ENCODE data around the gene ORC2.

DNA sequence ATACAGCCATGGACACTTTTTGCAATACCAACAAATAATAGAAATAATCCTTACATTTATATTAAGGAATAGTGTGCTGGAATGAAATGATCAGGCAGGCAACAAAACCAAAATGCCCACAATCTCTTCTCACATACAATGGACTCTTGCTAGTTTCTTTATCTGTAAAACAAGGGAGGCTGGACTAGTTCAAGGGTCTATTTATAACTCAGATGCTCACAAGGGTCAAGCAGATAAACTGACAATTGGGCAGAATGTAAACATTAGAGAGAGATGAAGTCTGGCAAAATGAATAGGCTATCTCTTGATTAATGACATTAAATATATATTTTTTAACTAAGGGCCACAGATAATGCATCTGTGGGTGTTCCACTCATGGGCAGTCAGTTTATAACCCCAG, 86.0 kb downstream of the ORC2 start:
- TF ChIP-seq, protein P1, sequence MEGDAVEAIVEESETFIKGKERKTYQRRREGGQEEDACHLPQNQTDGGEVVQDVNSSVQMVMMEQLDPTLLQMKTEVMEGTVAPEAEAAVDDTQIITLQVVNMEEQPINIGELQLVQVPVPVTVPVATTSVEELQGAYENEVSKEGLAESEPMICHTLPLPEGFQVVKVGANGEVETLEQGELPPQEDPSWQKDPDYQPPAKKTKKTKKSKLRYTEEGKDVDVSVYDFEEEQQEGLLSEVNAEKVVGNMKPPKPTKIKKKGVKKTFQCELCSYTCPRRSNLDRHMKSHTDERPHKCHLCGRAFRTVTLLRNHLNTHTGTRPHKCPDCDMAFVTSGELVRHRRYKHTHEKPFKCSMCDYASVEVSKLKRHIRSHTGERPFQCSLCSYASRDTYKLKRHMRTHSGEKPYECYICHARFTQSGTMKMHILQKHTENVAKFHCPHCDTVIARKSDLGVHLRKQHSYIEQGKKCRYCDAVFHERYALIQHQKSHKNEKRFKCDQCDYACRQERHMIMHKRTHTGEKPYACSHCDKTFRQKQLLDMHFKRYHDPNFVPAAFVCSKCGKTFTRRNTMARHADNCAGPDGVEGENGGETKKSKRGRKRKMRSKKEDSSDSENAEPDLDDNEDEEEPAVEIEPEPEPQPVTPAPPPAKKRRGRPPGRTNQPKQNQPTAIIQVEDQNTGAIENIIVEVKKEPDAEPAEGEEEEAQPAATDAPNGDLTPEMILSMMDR (IDR thresholded peaks at IDR 0.05): no peak
- TF ChIP-seq POLR2A (IDR thresholded peaks at IDR 0.05): no peak
- TF ChIP-seq POLR2AphosphoS5 (IDR thresholded peaks at IDR 0.05): no peak
